ENCODE data around the gene NUAK1. TPM values are rescaled to one million over a fixed set of nuclear protein-coding genes. Genes with fewer than 3 reads are reported as not detected.

Gene NUAK1
- total RNA-seq, 1 donor from 2014 or later: 23.4 TPM

GRCh38 chr12:106122004-106122403 is 16.8 kb downstream of the NUAK1 start:
- H3K4me3 Mint-ChIP-seq: no peak overlapping the region
- no peak overlapping the region for H3K27ac Mint-ChIP-seq

DNA sequence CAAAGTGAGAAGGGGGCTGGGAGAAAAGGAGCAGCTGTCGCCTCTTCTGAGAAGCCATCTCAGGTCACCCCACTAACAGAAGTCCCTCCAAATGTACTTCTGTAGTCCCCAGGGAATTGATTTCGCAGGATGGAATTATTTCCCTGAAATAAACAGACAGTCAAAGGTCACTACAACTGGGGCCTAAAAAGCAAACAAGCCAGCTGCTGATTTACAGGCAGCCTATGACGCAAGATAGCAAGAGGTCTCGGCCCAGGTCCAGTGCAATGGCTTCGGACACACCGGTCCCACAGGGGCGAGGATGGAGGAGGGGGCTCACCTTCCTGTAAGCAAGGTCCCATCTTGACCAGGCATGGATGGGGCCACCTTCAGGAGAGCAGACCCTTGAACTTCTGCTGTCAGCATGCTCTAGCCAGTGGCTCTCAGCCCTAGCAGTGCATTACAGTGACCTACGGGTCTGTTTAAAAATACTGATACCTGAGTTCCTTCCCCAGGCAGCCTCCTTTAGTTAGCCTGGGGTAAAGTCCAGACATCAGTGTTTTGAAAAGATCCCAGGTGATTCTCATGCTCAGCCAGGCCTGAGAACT is 18.1 kb downstream of the NUAK1 start:
- no peaks in the 10 kb centered on the region for H3K9me3 Mint-ChIP-seq
- no peak overlapping the region for H3K27ac Mint-ChIP-seq
- H3K27me3 Mint-ChIP-seq (ENCODE audit: low read depth): no peaks in the 10 kb centered on the region
- peaks cover 43% of the 10 kb centered on the region for H3K4me1 Mint-ChIP-seq
- no peak overlapping the region for H3K4me3 Mint-ChIP-seq
- TF ChIP-seq, protein P1, sequence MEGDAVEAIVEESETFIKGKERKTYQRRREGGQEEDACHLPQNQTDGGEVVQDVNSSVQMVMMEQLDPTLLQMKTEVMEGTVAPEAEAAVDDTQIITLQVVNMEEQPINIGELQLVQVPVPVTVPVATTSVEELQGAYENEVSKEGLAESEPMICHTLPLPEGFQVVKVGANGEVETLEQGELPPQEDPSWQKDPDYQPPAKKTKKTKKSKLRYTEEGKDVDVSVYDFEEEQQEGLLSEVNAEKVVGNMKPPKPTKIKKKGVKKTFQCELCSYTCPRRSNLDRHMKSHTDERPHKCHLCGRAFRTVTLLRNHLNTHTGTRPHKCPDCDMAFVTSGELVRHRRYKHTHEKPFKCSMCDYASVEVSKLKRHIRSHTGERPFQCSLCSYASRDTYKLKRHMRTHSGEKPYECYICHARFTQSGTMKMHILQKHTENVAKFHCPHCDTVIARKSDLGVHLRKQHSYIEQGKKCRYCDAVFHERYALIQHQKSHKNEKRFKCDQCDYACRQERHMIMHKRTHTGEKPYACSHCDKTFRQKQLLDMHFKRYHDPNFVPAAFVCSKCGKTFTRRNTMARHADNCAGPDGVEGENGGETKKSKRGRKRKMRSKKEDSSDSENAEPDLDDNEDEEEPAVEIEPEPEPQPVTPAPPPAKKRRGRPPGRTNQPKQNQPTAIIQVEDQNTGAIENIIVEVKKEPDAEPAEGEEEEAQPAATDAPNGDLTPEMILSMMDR (IDR thresholded peaks at IDR 0.05; ENCODE audit: unreplicated experiment): no peak
- no peaks in the 10 kb centered on the region for H3K36me3 Mint-ChIP-seq
- DNase-seq (ENCODE audit: low spot score in 2 of 2, unreplicated experiment in 2 of 2): no peak

More at GRCh38 chr12:106122004-106122403, 16.8 kb downstream of the NUAK1 start:
- TF ChIP-seq, protein P1 (IDR thresholded peaks at IDR 0.05; ENCODE audit: unreplicated experiment): no peak
- H3K27me3 Mint-ChIP-seq (ENCODE audit: low read depth): no peaks in the 10 kb centered on the region
- no peak for DNase-seq (ENCODE audit: low spot score in 2 of 2, unreplicated experiment in 2 of 2)
- H3K4me1 Mint-ChIP-seq: peaks cover 50% of the 10 kb centered on the region
- no peaks in the 10 kb centered on the region for H3K36me3 Mint-ChIP-seq
- no peaks in the 10 kb centered on the region for H3K9me3 Mint-ChIP-seq

- peaks cover 50% of the 10 kb centered on the region for H3K4me1 Mint-ChIP-seq
- no peak overlapping the region for H3K4me3 Mint-ChIP-seq
- H3K27ac Mint-ChIP-seq: peak overlapping the region; percentile 57
- H3K36me3 Mint-ChIP-seq: no peaks in the 10 kb centered on the region
- DNase-seq (ENCODE audit: low spot score in 2 of 2, unreplicated experiment in 2 of 2): no peak
- TF ChIP-seq, protein P1 (IDR thresholded peaks at IDR 0.05; ENCODE audit: unreplicated experiment): no peak
- no peaks in the 10 kb centered on the region for H3K27me3 Mint-ChIP-seq (ENCODE audit: low read depth)
- H3K9me3 Mint-ChIP-seq: no peaks in the 10 kb centered on the region
Observed at GRCh38 chr12:106119301-106119700, 19.5 kb downstream of the NUAK1 start.

GRCh38 chr12:106118381-106119130 is 20.2 kb downstream of the NUAK1 start:
- no peaks in the 10 kb centered on the region for H3K27me3 Mint-ChIP-seq (ENCODE audit: low read depth)
- no peaks in the 10 kb centered on the region for H3K36me3 Mint-ChIP-seq
- TF ChIP-seq, protein P1 (IDR thresholded peaks at IDR 0.05; ENCODE audit: unreplicated experiment): no peak
- no peak overlapping the region for H3K4me3 Mint-ChIP-seq
- peak overlapping the region; percentile 39 for H3K27ac Mint-ChIP-seq
- peaks cover 50% of the 10 kb centered on the region for H3K4me1 Mint-ChIP-seq
- no peak for DNase-seq (ENCODE audit: low spot score in 2 of 2, unreplicated experiment in 2 of 2)
- H3K9me3 Mint-ChIP-seq: no peaks in the 10 kb centered on the region

- TF ChIP-seq, protein P1 (IDR thresholded peaks at IDR 0.05; ENCODE audit: unreplicated experiment): no peak
- no peaks in the 10 kb centered on the region for H3K36me3 Mint-ChIP-seq
- no peaks in the 10 kb centered on the region for H3K9me3 Mint-ChIP-seq
- H3K27ac Mint-ChIP-seq: peak overlapping the region; percentile 69
- H3K4me3 Mint-ChIP-seq: no peak overlapping the region
- DNase-seq (ENCODE audit: low spot score in 2 of 2, unreplicated experiment in 2 of 2): no peak
- H3K4me1 Mint-ChIP-seq: peaks cover 63% of the 10 kb centered on the region
- no peaks in the 10 kb centered on the region for H3K27me3 Mint-ChIP-seq (ENCODE audit: low read depth)
Observed at GRCh38 chr12:106115440-106115839, 23.3 kb downstream of the NUAK1 start.
